GM12875 (cell line): ENCODE measurements around the gene ZNRF1.

Source experiments
- H3K4me3 ChIP-seq: one replicate; pipeline ENCODE4 v1.5.1; 2011; ENCODE audit warnings: low read depth, low read length, control low read depth
- CTCF ChIP-seq: IDR thresholded peaks from 2 replicates; pipeline ENCODE4 v1.5.1; 2011; ENCODE audit warnings: low read depth, mild to moderate bottlenecking, control low read depth, inconsistent platforms, low read length, moderate library complexity, borderline replicate concordance; ENCODE audit not compliant: insufficient read depth

ZNRF1 gene

GRCh38 chr16:75027520-75028300, 28.9 kb downstream of the ZNRF1 start:
- TF ChIP-seq CTCF: no peak
- no peak overlapping the region for H3K4me3 ChIP-seq

GRCh38 chr16:75028544-75029135, 29.8 kb downstream of the ZNRF1 start:
- no peak overlapping the region for H3K4me3 ChIP-seq
- no peak for TF ChIP-seq CTCF

GRCh38 chr16:75029854-75030253, 31.0 kb downstream of the ZNRF1 start:
- no peak for TF ChIP-seq CTCF
- H3K4me3 ChIP-seq: no peak overlapping the region

GRCh38 chr16:75032655-75033054, 33.8 kb downstream of the ZNRF1 start:
- no peak overlapping the region for H3K4me3 ChIP-seq
- no peak for TF ChIP-seq CTCF

- H3K4me3 ChIP-seq: no peak overlapping the region
- TF ChIP-seq CTCF: no peak
These were observed 36.7 kb downstream of the ZNRF1 start for GRCh38 chr16:75035410-75035968.

- no peak for TF ChIP-seq CTCF
- H3K4me3 ChIP-seq: no peak overlapping the region
These were observed 39.4 kb downstream of the ZNRF1 start for GRCh38 chr16:75038036-75038858.

- no peak for TF ChIP-seq CTCF
- H3K4me3 ChIP-seq: no peak overlapping the region
These were observed 41.1 kb downstream of the ZNRF1 start for GRCh38 chr16:75039941-75040340.
